Measurements from ENCODE around the gene RAE1.

DNA sequence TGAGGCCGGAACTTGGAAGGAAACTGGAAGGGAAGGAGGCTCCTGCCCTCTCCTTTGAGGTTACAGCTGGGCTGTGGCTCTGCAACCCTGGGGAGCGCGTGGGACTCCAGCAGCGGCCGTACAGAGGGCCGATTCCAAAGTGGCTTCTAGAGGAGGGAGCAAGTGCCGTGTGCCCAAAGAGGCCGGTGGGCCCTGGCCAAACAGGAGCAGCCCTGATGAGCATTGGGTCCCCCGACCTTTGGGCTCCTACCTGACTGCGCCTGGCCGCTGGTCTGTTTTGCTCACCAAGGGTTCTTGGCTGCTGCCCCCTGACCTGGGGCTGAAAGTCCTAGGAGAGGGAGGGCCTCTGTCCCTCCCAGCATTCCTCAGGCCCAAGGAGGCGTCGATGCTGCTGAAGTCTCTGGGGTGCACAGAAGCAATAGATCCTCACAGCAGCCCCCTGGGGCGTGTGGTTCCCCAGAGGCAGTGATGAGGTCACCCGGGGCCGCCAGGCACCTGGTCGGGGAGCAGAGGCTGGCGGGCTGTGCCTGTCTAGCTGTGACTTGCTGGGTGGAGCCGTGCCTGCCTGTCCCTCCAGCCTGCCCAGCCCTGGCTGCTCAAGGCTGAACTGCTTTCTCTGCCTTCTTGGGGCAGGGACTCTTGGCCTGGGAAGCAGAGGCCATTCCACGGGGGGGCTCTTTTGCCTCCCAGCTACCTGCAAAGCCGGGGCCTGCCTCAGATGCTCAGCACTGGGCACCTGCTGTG lies 49.9 kb downstream of the RAE1 start:
- TF ChIP-seq, protein P1, sequence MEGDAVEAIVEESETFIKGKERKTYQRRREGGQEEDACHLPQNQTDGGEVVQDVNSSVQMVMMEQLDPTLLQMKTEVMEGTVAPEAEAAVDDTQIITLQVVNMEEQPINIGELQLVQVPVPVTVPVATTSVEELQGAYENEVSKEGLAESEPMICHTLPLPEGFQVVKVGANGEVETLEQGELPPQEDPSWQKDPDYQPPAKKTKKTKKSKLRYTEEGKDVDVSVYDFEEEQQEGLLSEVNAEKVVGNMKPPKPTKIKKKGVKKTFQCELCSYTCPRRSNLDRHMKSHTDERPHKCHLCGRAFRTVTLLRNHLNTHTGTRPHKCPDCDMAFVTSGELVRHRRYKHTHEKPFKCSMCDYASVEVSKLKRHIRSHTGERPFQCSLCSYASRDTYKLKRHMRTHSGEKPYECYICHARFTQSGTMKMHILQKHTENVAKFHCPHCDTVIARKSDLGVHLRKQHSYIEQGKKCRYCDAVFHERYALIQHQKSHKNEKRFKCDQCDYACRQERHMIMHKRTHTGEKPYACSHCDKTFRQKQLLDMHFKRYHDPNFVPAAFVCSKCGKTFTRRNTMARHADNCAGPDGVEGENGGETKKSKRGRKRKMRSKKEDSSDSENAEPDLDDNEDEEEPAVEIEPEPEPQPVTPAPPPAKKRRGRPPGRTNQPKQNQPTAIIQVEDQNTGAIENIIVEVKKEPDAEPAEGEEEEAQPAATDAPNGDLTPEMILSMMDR (IDR thresholded peaks at IDR 0.05) = no peak
- TF ChIP-seq POLR2A (IDR thresholded peaks at IDR 0.05) = no peak
- TF ChIP-seq EP300 (IDR thresholded peaks at IDR 0.05) = no peak
